GM21786 (cell line): ENCODE results near the gene FASTKD1.
"Not testable (repeated sequence)": the region's sequence is repeated elsewhere in the genome, so short reads cannot be mapped to it uniquely, and the experiment has no call there.

ENCODE experiments used
- ATAC-seq: cut with Tn5 transposase; IDR thresholded peaks from one replicate; pipeline ENCODE4 v1.9.1; 2021; ENCODE audit not compliant: unreplicated experiment

The FASTKD1 gene

DNA sequence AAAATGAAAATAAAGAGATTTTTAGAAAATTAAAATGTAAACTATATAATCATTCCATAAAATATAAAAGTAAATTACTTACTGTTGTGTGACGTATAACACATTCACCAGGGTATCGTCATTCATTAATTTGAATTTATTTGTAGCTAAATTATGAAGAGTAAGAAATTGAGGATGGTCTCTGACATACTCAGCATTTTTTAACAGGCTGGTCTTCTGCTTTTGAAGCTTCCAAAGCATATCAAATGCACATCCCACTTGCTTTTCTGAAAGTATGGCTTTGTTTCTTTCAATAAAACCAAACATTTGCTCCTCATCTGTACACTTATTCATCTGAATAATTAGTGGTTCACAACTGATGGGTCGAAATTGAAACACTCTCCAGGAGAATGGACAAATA lies 2.1 kb downstream of the FASTKD1 start:
- no peak for ATAC-seq

DNA sequence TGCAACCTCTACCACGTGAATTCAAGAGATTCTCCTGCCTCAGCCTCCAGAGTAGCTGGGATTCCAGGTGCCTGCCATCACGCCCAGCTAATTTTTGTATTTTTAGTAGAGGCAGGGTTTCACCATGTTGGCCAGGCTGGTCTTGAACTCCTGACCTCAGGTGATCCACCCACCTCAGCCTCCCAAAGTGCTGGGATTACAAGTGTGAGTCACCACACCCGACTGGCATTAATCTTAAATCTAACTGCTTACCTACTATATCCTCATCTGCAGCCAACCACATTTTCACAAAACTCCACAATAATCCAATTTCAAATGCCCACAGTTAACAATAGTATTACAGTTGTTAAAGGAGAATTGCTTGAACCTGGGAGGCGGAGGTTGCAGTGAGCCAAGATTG lies 2.9 kb downstream of the FASTKD1 start:
- not testable (repeated sequence) for ATAC-seq

DNA sequence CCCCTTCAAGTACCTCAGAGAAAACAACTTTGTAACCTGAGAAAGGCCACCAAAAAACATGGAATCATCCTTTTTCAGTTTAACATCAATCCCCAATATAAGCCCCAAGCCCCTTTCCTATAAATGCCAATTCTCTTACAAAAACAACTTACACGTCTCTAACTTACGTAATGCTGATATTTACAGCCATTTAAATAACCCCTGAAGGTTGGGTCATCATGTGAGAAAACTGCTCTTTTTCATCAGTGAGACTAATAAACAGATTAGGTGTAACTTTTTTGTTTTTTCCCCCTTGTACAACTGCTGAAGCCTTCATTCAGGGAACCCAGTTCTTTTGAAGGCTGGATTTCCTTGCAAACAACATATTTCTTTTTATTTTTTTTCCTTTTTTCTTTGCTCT lies 3.7 kb downstream of the FASTKD1 start:
- ATAC-seq: no peak

DNA sequence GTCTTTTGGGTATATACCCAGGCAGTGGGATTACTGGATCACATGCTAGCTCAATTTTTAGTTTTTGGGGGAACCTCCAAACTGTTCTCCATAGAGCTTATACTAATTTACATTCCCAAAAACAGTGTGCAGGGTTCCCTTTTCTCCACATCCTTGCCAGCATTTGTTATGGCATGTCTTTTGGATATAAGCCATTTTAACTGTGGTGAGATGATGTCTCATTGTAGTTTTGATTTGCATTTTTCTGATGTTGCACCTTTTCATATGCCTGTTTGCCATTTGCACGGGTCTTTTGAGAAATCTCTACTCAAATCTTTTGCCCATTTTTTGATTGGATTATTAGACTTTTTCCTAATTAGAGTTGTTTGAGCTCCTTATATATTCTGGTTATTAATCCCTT lies 8.0 kb downstream of the FASTKD1 start:
- no peak for ATAC-seq

DNA sequence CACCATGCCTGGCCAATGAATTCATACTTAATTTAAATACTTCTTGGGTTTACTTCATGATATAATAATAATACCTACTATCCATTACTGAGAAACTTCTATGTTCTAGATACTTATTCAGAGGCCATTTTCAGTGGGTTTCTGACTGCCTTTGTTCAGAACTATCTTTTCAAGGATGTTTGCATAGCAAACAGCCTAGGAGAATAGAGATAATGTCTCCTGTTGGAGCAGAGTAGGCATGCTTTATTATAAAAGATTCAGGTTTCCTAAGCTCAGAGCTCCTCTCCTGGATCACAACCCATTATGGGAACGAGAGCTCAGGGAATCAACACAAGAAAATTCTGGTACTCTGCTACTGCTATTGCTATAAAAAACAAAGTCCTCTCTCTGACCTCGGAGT lies 11.1 kb downstream of the FASTKD1 start:
- ATAC-seq: no peak

DNA sequence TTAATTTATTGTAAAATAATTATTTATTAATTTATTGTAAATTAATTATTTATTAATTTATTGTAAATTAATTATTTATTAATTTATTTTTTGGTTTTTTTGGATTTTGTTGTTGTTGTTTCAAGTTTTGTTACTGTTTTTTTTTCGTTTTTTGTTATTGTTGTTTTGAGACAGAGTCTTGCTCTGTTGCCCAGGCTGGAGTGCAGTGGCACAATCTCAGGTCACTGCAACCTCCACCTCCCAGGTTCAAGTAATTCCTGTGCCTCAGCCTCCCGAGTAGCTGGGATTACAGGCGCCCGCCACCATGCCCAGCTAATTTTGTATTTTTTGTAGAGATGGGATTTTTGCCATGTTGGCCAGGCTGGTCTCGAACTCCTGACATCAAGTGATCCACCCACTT lies 11.6 kb downstream of the FASTKD1 start:
- not testable (repeated sequence) for ATAC-seq

DNA sequence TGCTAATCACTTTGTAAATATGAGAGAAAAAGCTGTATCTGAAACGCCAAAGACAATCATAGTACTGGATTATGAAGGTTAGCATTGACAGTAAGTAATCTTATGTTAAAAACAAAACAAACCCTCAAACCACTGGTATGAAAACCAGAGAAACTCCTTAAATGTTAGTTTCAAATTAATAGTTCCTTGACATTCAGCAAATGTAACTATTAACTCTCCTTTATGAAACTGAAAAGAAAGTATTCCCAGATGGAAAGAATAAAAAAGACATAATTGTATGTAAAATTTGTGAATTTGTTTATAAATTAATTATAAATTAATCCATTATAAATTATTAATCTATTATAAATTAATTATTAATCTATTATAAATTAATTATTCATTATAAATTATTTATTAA lies 12.3 kb downstream of the FASTKD1 start:
- ATAC-seq: no peak

DNA sequence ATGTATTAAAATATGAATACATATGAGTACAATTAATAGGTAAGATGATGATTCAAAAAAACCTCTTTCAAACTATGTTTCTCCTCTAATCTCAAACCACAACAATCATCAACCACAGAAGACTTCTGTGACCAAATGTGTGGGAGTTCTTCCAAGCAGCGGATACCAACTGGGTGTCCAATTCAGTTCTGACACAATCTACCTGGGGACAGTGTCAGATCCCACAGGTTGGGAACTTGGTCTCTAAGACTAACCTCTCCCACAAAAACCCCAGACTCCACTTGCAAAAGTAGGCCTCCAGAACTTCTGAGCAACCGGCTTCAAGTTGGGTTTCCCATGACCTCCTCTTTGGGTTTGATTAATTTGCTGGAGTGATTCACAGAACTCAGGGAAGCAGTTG lies 26.9 kb downstream of the FASTKD1 start:
- no peak for ATAC-seq

DNA sequence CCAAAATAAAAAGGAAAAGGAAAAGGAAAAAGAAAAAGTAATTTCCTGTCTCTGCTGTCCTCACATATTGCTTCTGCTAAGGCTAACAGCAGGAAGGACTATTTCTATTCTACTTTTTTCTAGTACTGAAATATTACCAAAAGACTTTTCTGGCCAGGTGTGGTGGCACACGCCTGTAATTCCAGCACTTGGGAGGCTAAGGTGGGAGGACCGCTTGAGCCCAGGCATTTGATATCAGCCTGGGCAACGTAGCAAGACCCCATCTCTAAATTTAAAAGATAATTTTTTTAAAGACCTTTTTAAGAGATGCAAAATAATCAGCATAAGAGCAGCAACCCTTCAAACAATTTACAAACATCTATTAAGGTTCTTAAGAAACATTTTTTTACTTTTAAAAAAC lies 31.2 kb downstream of the FASTKD1 start:
- no peak for ATAC-seq

DNA sequence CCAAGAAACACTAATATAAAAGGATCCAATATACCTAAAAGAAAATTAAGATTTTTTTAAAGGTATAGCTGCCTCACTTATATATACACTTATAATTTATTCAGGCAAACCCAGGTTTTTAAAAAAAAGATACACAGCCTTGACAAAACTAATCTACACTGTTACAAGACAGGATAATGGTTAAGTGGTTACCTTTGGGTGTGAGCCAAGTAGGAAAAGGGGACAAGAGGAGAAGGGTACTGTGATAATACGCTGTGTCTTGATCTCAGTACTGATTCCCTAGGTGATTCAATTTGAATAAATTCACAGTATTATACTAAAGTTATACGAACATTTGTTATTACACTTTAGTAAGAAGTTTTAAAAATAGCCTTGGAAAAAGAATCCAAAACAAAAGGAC lies 33.5 kb downstream of the FASTKD1 start:
- no peak for ATAC-seq

DNA sequence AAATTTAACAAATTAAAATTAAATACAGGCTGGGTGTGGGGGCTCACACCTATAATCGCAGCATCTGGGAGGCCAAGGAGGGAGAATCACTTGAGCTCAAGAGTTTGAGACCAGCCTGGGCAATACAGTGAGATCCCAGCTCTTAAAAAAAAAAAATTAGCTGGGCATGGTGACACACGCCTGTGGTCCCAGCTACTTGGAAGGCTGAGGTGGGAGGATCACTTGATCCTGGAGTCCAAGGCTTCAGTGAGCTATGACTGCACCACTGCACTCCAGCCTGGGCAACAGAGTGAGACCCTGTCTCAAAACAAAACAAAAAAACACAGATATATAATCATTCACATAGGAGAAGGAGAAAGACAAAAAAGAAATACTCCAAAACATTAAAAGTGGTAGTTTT lies 34.2 kb downstream of the FASTKD1 start:
- ATAC-seq: not testable (repeated sequence)

DNA sequence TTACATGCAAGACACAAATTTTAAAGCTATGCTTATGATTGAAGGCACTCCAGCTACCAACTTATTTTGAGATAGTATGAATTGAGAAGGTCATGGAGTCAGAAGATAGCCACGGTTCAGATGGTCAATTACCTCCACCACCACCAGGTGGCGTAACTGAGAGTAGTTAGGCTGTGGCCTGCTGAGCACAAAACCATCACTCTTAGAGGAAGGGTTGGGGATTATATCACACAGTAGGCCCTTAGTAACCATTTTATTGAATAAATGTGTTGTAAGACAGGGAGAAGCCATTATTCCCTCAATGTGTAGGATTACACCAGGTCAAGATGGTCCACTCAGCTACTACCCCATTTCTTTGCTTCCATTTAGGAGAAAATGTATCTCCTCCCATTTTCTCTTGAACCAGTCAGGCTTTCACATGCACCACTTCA lies 45.4 kb downstream of the FASTKD1 start:
- ATAC-seq: peak; percentile 87

DNA sequence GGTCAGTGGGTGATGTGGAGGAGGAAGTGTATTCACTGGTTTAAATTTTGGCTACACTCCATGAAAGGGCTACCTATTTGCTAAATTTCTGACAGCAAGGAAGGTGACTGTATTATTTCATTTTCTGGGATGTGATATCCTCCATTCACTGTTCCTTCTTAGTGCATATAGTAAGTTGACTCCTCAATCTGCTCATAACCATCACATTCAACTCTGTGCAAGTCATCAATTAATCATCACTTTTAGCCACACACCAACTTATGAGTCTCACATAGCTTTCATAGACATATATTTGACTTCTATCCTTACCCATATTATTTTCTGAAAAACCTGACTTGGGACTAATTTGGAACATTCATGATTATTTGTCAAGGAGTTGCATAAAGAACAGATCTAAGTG lies 47.2 kb downstream of the FASTKD1 start:
- ATAC-seq: no peak

DNA sequence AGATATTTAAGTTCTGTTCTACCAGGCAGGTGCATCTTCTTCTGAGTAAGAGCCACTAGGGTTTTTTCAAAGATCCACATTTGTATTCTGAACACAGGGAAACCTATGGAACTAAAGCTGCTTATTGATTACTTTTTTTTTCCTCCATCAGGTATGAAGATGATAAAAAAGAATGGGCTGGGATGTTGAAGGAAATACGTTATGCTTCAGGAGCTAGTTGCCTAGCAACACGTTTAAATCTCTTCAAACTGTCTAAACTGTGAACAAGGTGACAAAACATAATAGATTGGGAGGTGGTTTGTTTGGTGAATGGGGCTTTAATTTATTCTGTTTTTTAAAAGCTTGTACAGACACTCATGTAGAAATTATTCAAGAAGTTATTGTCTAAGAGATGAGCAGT lies 48.2 kb downstream of the FASTKD1 start:
- no peak for ATAC-seq

DNA sequence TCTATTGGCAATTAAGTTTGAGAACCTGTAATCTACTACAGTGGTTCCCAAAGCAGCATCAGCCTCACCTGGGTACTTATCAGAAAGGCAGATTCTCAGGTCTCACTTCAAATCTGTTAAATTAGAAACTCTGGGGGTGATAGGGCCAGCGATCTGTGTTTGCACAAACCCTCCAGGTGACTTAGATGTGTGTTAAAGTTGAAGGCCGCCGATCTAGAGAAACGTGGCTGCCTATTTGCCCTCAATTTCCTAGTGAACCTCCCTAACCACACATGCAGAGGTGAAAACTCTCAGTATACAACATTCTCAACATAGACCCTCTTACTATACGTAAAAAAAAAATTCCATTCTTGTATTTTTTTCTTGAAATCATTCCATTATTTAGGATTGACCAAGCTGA lies 50.0 kb downstream of the FASTKD1 start:
- no peak for ATAC-seq

DNA sequence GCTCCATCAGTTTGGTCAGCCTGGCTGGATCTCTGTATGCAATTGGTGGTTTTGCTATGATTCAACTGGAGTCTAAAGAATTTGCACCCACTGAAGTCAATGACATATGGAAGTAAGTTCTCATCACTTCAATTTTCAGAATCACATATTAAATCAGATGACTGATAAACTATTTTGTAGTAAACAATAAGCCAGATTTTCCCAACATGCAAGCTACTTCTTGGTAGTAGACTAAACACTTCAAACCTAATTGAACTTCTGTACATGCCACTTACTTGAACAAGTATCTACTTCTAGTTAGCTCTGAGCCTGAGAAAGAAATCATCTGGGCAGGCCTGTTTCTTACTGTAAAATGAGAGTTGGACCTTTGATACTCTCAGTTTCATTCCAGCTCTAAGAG lies 52.8 kb downstream of the FASTKD1 start:
- ATAC-seq: no peak

DNA sequence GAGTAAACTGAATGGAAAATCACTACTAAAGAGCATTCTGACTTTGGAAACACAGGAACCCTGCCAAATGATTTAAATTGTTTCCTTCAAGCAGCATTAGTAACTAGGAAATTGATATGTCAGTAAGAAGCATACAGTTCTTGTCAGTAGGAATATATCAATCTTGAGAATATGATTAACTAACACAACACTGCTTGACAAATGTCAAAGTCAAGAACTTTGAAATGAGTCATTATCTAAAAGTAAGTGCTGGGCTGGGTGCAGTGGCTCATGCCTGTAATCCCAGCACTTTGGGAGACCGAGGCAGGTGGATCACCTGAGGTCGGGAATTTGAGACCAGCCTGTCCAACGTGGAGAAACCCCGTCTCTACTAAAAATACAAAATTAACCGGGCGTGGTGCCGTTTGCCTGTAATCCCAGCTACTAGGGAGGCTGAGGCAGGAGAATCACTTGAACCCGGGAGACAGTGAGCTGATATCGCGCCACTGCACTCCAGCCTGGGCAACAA lies 57.1 kb downstream of the FASTKD1 start:
- not testable (repeated sequence) for ATAC-seq

DNA sequence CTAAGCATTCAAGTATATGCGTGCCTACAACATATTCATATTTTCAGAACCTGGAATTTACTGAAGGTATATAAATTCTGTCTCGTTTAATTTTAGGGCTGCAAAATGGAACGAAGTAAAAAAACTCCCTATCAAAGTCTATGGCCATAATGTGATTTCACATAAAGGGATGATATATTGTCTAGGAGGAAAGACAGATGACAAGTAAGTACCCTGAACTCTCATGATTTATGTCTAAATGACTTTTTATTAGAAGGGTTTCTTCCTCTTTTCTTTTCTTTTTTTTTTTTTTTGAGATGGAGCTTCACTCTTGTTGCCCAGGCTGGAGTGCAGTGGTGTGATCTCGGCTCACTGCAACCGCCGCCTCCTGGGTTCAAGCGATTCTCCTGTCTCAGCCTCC lies 58.9 kb downstream of the FASTKD1 start:
- not testable (repeated sequence) for ATAC-seq

DNA sequence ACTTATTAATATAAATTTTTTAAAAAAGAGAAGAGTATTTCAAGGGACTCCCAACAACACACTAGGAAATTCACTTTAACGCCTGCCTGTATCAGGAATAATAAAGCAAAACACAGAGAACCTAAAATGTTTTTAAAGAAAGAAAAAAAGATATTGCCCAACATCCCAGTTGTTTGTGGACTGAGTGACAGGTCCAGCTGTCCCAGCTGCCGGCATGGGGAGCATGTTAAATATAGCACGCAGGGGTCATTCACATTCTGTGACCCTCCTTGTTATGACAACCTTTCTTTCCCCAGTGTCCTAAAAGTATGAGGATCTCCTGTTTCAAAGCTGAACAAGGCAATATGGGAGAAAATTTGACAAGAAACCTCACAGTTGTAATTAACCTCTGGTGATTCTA lies 59.7 kb downstream of the FASTKD1 start:
- ATAC-seq: no peak

DNA sequence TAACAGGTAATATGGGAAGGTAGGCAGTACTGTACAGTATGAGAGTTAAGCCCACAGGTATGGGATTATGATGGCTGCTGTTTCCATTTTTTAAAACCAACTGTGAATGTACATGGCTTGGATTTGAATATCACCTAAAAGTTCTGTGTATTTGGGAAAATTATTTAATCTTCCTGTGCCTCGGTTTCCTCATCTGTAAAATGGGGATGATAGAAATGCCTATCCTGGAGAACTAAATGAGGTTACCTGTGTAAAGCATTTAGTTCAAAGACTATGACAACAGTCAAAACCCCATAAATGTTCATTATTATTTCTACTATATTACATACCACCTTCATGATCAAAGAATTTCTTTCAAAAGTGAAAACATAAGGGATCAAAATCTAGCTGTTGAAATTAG lies 60.6 kb downstream of the FASTKD1 start:
- ATAC-seq: no peak

DNA sequence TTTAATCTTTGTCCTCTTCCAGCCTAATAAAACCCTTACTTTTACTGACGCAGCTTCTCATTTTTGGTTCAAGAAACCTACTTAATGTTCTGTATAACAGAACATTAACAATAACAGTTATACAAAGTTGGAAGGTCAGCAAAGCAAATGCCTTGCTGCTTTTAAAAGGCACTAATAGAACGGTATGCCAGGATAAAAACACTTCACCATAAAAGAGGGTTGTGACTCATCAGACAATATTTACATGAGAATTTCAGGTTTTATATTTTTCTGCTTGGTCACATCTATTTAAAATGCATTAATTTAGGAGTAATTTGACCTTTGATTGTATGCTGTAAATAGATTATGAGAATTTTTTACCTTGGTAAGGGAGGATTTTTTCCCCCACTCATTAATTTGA lies 61.1 kb downstream of the FASTKD1 start:
- no peak for ATAC-seq

DNA sequence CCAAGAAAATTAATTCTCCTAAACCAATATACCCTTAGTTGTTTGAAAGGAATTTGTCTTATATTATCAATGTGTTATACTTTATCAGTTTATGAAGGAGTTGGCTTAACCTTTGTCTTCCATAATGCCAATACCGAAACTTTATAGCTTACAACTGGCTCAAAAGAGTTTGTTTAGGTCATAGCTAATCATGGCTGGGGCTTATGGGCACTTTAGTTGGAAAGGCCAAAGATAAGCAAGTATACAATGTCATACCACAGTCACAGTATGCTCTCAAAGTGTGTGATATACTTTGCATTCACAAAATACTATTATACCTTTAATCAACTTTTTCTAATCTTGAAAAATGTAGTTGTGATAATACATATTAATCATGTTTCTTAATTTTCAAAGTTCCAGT lies 61.8 kb downstream of the FASTKD1 start:
- ATAC-seq: no peak

DNA sequence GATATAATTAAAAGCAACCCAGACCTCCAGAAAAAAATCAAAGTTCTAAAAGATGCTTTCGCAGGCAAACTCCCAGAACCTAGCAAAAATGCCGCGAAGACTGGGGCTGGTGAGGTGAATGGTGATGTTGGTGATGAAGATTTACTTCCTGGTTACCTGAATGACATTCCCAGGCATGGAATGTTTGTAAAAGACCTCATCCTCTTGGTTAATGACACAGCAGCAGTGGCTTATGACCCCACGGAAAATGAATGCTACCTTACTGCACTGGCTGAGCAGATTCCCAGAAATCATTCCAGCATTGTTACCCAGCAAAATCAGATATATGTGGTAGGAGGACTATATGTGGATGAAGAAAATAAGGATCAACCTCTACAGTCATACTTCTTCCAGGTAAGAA lies 63.2 kb downstream of the FASTKD1 start:
- ATAC-seq: no peak

DNA sequence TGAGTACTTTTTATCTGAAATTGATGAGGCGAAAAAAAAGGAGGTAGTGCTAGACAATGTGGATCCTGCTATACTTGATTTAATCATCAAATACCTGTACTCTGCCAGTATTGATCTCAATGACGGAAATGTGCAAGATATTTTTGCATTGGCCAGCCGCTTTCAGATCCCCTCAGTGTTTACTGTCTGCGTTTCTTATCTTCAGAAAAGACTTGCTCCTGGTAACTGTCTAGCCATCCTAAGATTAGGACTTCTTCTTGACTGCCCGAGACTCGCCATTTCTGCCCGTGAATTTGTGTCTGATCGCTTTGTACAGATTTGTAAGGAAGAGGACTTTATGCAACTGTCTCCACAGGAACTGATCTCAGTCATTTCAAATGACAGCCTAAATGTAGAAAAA lies 63.7 kb downstream of the FASTKD1 start:
- ATAC-seq: no peak
